HG03039 (cell line): Measurements from ENCODE around the gene CNNM4.

Experiments used
- ATAC-seq: cut with Tn5 transposase; IDR thresholded peaks from one replicate; pipeline ENCODE4 v1.9.1; 2021; ENCODE audit warnings: mild to moderate bottlenecking, moderate library complexity; ENCODE audit not compliant: unreplicated experiment

CNNM4 gene

DNA sequence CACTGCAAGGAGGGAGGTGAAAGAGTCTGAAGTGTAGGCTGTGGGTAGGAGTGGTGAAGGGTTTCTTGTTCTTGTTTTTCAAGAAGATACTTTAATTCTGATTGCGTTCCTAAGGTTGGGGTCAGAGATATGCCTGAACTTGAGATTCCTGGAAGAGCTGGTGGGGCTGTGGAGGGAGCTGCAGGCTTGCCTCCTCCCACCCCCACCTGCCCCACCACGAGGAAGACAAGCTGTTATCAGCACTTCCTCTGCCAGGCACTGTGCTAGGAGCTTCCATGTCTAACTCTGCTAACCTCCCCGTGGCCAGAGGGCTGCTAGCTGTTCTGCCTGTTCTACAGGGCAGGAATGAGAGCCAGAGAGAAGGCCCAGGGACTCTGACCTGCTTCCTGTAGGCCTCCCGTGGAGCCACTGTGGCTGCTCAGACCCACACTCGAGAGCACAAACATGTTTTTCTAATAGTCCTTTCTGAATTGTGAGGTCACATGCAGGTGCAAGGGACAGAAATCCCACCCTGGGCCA lies 69.4 kb downstream of the CNNM4 start:
- no peak for ATAC-seq

DNA sequence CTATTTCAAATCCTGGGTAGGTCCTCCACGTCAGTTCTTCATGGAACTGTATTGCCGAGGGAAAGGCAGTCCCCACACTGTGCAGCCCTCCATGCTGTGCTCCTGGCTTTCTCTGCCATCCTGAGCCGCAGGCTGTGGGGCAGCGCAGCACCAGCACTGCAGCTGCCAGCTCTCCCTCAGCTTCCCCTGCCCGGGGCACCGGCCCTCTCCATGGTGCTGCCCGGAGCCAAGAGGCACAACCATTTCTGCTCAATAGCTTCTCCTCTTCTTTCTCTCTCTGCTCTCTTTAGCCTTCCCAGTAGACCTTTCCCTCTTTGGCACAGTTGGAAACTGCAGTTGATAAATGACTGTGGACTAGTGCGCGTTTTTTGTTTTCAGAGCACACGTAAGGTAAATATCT lies 71.0 kb downstream of the CNNM4 start:
- no peak for ATAC-seq

DNA sequence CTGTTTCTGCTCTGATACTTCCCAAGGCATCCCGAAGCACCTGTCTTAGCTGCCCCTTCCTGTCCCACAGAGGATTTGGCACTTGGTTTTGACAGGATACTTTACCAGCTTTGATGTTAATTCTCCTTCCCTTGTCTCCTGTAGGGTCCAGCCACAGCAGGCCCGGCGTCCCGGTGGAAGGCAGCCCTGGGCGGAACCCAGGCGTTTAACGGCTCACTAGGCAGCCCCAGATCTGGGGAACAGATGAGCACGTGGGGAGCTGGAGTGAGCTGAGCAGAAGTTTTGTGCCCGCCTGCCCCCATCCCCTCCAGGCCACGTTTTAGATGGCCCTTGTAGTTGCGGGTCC lies 71.7 kb downstream of the CNNM4 start:
- no peak for ATAC-seq

DNA sequence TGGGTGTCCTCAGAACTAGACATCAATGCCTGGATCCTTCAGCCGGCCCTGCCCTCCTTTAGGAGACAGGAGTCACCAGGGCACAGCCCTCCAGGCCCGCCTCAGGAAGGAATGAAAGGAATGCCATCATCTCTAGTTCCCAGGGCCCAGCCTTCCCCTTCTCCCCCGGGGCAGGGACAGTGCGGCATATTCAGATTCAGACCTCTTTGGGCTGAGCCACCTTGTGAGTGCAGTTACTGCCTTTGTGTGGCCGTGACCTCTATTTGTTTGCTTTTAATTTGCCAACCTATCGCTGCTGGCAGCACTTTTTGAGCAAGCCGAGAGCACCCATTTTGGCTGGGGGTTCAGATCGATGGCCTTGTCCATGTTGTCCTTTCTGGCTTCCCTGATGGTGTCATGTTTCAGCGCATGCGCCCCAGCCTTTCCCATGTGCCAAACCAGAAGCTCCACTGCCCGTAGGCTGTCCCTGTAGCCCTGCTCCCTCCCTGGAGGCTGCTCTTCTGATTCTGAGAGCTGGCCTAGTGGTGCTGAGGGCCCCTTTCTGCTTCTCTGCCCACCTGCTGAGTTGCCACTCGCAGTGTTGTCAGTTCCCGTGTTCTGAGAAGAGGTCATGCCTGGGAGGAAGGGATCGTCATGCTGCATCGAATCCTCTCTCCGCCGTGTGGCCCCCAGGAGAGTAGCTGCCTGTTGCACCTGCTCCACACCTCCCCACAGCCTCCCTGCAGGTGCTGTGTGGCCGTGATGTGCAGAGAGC lies 72.2 kb downstream of the CNNM4 start:
- no peak for ATAC-seq

DNA sequence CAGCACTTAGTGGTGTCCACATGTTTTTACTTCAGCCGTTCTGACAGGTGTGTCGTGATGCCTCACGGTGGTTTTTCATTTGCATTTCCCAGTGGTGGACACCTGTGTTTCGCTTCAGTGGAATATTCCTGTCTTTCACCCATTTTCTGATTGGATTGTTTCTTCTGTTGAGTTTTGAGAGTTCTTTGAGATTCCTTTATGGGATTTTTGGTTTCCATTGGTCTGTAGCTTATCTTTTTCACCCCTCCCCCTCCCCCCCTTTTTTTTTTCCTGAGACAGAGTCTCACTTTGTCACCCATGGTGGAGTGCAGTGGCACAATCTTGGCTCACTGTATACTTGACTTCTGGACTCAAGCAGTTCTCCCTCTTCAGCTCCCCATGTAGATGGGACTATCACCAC lies 75.1 kb downstream of the CNNM4 start:
- no peak for ATAC-seq

DNA sequence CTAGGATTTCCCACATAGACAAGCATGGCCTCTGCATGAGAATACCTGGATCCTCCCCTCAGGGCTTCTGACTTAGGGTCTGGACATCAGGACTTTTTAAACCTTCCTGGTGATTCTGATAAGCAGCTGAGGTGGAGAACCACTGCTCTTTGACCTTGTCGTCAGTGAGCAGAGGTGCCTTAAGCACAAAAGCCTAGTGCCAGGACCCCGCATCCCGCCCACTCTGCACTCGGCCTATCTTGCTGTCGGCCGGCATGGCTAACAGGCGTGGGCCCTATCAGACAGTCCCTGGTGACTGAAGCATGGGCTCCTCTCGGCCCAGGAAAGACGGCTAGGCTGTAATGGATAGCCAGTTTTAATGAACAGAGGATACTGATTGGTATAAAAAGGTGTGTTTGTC lies 76.9 kb downstream of the CNNM4 start:
- ATAC-seq: no peak

DNA sequence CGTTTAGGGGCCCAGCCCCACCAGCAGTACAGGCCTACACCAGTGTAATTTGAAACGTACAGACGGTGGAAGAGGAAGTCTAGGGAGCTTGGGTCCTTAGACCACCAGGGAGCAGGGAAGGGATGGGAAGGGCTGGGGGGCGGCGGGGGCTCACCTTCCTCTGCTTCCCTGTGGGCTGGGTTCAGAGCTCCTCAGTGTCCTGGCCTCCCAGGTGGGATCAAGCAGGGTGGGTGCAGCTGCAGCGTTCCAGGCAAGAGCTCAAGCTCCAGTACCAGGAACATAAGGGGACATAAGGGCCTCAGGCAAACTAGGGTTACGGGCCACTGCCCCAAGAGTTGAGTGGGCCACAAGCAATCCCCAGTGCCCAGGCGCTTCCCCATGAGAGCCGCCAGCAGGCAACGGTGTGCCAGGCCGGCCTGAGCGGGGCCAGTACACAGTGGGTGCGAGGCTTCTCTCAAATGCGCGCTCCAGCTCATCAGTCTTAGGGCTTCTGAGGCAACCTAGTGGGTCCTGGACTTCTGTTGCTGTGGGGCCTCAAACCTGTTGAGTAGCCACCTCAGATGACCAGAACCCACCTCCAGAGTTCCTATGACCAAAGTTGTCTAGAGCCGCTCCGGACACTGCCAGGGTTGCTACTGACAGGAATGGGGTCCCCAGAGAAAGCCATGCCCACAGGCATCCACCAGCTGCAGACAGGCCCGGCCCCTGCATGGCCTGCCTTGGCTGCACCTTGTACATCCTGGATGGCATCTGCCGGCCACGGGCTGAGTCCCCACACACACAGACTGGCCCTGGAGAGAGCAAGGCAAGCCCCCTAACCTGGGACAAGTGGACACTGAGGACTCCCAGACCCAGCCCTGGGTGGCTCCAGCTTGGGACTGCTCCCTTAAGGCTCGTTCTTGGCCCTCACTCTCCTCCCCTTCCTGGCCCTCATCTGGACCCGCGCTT lies 77.9 kb downstream of the CNNM4 start:
- no peak for ATAC-seq

DNA sequence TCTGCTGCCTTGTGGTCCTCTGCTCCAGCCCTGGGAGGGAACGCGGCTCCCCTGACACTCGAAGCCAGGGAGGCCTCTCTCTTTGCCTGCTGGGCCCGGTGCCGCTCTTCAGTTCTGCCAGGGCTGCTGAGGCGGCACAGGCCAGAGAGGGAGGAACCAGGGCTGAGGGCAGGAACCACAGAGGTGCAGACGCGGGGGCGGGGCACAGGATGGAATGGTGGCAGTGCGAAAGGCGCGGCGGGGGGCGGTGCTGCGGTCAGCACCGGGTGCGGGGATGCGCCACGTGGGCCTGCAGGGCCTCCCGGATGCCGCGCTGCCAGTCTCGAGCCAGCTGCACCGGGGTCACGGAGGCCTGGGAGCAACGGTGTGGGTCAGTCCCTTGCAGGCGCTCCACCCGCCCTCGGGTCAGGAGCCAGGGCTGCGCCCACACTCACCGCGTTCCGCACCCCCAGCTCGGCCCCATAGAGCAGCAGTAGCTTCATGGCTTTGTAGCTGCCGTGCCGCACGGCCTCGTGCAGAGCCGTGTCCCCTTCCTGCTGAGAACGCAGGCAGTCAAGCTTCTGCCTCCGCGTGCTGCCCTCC lies 78.7 kb downstream of the CNNM4 start:
- ATAC-seq: no peak

DNA sequence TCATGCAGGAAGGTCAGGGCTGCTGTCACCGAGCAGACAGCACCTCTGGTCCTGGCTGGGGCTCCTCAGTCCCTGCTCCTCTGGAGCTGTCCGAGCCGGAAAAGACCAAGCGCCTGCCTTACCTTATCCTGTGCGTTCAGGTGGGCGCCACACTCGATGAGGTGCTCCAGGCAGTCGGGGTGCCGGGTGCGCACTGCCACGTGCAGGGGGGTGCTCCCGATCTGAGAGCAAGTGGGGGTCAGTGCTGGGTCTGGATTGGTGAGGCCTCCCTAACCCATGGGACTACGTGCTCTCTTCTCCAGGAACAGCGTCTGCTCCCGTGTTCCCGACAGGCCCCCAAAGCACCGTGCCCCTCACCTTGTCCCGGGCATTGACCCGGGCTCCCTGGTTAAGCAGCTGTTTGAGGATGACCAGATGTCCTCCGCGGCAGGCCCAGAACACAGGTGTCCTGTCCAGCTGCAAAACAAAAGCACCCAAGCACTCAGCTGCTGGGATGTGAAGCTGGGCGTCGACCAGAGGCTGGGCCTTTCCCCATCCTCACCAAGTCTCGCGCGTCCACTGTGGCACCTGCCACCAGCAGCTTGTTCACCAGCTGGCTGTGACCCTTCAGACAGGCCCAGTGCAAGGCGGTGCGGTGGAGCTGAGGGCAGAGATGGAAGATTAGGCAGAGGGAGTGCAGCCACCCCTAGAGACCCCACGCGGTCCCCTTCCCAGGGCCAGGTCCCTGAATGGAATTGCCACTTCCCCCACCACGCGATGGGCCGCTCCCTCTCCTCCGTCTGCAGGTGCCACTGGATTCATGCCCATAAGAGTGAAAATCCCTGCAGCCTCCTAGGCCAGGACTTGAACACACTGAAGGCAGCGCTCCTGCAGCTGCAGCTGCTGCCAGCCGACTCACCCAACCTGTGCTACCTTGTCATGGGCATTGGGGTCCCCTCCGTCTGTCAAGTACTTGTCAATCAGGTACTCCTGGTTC lies 79.5 kb downstream of the CNNM4 start:
- no peak for ATAC-seq

DNA sequence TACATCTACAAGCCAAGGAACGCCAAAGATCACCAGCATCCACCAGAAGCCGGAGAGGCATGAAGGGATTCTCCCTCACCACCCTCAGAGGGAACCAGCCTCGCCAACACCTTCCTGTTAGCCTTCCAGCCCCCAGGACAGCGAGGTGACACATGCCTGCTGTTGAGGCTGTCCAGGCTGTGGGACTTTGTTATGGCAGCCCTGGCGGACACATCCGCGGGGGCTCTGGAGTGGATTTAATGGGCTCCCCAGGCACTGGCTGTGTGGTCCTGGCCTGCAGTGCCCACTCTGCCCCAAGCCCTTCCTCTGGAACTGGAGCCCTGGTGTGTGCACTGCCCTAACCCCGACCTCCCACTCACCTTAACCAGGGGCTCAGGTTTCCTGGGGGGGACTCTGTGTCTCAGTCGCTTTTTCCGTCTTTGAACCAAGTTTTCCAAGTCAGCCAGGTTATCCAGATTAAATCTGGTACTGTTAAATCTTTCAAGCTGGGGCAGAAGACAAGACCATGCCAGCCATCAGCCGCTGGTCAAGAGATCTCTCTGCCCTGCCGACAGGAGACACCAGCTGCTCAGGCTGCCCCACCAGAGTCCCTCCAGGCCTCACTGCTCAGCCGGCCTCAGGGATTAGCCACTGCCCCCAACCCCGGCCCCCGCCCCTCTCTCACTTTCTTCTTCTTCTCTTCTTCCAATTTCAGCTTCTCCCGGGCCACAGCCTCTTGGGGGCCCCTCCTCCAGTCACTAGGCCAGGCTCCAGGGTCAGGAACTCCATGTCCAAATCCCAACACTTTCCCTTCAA lies 81.2 kb downstream of the CNNM4 start:
- no peak for ATAC-seq

DNA sequence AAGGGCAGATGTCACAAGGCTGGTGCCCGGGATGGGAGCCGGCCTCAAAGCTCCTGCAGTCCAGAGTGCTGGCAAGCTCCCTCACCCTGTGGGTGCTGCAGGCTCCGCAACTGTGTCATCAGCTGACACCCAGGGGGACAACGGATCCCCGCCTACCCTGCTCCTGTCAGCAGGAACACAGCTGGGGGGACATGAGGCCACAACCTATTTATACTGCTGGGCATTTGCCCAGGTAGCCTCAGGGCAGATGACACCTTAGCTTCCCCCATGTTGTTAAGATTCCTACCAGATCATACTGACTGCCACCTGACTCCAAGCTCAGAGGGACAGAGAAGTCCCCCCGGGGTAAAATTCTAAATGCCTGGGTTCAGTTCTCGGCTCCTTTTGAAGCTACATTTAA lies 81.9 kb downstream of the CNNM4 start:
- no peak for ATAC-seq

DNA sequence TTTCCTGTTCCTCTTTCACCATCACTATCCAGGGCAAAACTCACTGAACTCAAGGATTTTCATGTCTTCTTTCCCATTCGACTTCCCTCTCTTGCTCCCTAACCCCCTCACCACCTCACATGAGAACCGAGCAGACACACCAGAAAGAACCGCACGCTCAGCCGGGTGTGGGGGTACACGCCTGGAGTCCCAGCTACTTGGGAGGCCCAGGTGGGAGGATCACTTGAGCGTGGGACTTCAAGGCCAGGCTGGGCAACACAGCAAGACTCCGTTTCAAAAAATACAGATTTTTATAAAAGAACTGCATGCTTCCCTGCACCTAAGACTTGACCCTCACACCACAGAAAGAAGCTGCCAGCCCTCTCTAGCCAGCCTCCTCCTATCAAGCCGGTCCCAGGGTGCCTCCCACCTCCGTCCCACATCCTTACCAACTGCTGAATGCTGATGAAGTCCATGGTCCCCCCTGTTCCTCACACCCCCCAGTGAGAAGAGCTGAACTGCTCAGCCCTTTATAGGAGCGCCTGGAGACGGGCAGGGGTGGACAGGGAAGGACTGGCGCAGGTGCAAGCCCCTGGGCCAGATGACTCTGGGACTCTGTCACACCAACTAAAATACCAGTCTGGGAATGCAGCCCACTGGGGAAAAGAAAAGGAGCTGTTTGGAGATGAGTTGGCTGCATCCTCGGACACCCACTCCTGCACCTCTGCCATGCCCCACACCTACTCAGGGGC lies 83.0 kb downstream of the CNNM4 start, which contains the start of gene ANKRD23:
Gene ANKRD23 (minus strand): TSS at position 484 of the 731 bp plus-strand sequence. CDS start 29 bp downstream, at position 455.
- ATAC-seq: no peak

DNA sequence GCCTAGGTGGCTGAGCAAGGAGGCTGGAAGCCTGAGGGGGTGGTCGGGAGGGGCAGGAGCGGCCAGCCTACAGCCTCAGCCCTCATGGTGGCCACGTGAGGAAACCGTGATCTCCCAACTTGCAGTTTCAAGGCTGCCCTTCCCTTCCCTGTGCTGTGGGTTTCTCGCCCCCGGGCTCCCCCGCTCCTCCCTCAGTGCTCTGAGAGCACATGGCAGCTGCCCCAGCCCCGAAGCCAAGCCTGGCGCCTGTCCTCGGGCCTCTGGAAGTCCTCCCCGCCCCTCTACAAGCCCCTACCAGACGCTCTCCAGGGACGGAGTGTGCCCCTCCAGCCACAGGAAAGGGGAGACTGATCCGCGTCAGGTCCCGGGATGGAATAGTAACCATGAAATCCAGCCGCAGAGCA lies 83.7 kb downstream of the CNNM4 start:
- ATAC-seq: no peak

DNA sequence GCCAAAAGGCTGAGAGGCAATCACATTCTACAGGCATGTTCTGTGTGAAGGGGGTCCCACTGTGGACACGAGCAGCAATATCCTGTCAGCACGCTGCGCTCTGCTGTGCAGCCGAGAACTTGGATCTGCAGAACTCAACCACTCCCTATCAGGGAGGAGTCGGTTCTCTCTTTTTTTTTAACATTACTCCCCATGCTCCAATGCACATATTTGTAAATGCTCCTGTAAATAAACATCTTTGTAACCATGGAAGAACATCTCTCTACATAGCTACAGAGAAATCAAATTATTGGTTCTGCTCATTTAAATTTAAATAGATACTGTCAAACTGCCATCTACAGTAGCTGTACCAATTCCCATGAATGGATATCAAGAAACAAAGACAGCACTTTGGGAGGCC lies 86.1 kb downstream of the CNNM4 start:
- no peak for ATAC-seq

DNA sequence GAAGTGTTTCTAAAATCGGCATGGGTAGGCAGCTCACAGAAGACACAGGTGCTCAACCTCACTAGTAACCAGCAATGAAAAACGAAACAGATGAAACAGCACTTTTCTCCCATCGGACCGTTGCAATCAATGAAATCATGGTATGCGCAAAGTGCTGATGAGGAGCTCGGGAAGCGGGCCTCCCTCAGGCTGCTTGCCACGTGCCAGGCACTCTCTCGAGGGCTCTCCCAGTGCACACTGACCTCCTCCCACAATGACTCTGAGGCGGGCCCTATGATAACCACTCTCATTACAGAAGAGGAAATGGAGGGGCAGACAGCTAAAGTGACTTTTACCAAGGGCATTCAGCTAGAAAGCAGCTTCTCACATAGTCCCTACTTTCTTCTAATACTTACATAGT lies 86.9 kb downstream of the CNNM4 start:
- ATAC-seq: no peak

DNA sequence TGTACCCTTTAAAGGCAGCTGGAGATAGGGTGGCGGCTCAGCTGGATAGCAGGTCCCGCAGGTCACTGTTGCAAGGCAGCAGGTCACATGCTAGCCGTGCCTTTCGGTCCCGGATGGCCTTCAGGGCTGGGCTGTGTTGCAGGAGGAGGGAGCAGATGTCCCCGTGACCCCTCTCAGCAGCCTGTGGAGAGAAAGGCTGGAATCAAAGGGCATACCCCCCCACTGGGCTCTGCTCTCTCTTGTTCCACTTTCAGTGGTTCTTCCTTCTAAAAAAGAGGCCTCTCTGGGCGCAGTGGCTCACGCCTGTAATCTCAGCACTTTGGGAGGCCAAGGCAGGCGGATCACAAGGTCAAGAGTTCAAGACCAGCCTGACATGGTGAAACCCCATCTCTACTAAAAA lies 87.6 kb downstream of the CNNM4 start:
- ATAC-seq: no peak

DNA sequence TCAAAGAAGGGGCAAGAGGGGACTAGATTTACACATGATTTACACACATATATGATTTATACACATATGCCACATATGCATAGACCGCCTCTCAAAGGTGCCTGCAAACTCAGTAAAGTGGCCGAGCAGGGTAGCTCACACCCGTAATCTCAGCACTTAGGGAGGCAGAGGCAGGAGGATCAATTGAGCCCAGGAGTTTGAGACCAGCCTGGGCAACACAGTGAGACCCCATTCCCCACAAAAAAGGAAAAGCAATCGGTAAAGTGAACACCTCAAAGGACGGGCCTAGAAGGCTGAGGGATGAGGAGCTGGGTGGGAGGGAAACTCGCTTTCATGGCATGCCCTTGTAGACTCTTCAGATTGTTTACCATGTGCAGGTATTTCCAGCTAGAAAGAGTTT lies 92.0 kb downstream of the CNNM4 start:
- no peak for ATAC-seq

DNA sequence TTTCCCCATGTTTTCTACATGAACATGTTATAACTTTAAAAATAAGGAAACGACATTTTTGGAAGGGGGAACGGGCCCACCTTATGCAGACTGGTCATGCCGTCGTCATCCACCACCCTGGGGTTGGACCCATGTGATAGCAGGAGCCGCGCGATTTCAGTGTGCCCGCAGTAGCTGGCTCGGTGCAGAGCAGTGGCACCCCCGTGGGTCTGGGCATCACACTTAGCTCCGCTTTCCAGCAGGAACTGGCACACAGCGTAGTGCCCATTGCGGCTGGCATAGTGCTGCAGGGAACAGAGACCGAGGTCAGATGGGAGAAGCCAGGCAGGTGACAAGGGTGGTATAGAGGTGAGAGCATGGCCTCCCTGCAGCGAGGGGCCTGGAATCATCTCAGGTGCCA lies 92.6 kb downstream of the CNNM4 start:
- no peak for ATAC-seq
